HUES6 (cell line): ENCODE measurements around the gene KRT31.

Experiments
- H3K27ac ChIP-seq: 2 replicates; pipeline ENCODE4 v1.7.0; 2013; ENCODE audit warnings: low read depth, mild to moderate bottlenecking, low read length, inconsistent platforms
- H3K27me3 ChIP-seq: 2 replicates; pipeline ENCODE4 v1.6.1; 2013; ENCODE audit warnings: low read length; ENCODE audit not compliant: control insufficient read depth, insufficient read depth
- H3K36me3 ChIP-seq: 2 replicates; pipeline ENCODE4 v1.6.1; 2013; ENCODE audit warnings: low read length; ENCODE audit not compliant: control insufficient read depth, insufficient read depth
- H3K4me1 ChIP-seq: 2 replicates; pipeline ENCODE4 v1.6.1; 2013; ENCODE audit warnings: low read length; ENCODE audit not compliant: control insufficient read depth, insufficient read depth
- H3K4me3 ChIP-seq: 2 replicates; pipeline ENCODE4 v1.5.1; 2013; ENCODE audit warnings: low read depth, low read length
- H3K9ac ChIP-seq: one replicate; pipeline ENCODE4 v1.6.1; 2013; ENCODE audit warnings: mild to moderate bottlenecking, low read length
- H3K9me3 ChIP-seq: 2 replicates; pipeline ENCODE4 v1.6.1; 2013; ENCODE audit warnings: low read depth, low read length; ENCODE audit not compliant: control insufficient read depth, insufficient read depth

Gene KRT31

GRCh38 chr17:41417576-41418015 is 20.2 kb upstream of the KRT31 start:
- H3K4me1 ChIP-seq = peaks cover 19% of the 10 kb centered on the region
- H3K9me3 ChIP-seq = no peaks in the 10 kb centered on the region
- H3K9ac ChIP-seq = no peak overlapping the region
- no peaks in the 10 kb centered on the region for H3K36me3 ChIP-seq
- no peak overlapping the region for H3K27ac ChIP-seq
- H3K27me3 ChIP-seq = no peaks in the 10 kb centered on the region
- no peak overlapping the region for H3K4me3 ChIP-seq

GRCh38 chr17:41417127-41417526 is 19.7 kb upstream of the KRT31 start:
- no peak overlapping the region for H3K27ac ChIP-seq
- H3K9ac ChIP-seq = no peak overlapping the region
- peaks cover 19% of the 10 kb centered on the region for H3K4me1 ChIP-seq
- no peak overlapping the region for H3K4me3 ChIP-seq
- no peaks in the 10 kb centered on the region for H3K36me3 ChIP-seq
- H3K27me3 ChIP-seq = no peaks in the 10 kb centered on the region
- no peaks in the 10 kb centered on the region for H3K9me3 ChIP-seq

- Histone ChIP-seq H3K9me3 (no peaks in the 10 kb centered on the region), H3K4me1 (peaks cover 24% of the 10 kb centered on the region), H3K36me3 (no peaks in the 10 kb centered on the region), H3K27ac (no peak overlapping the region), H3K27me3 (no peaks in the 10 kb centered on the region), H3K4me3 (no peak overlapping the region), H3K9ac (no peak overlapping the region)
Observed at GRCh38 chr17:41416479-41416878, 19.1 kb upstream of the KRT31 start.

- H3K4me3 ChIP-seq = no peak overlapping the region
- H3K4me1 ChIP-seq = peaks cover 24% of the 10 kb centered on the region
- no peaks in the 10 kb centered on the region for H3K36me3 ChIP-seq
- no peak overlapping the region for H3K27ac ChIP-seq
- no peaks in the 10 kb centered on the region for H3K27me3 ChIP-seq
- H3K9ac ChIP-seq = no peak overlapping the region
- H3K9me3 ChIP-seq = no peaks in the 10 kb centered on the region
Observed at GRCh38 chr17:41415833-41416335, 18.5 kb upstream of the KRT31 start.

GRCh38 chr17:41415411-41415810 is 18.0 kb upstream of the KRT31 start:
- H3K9ac ChIP-seq = no peak overlapping the region
- no peaks in the 10 kb centered on the region for H3K9me3 ChIP-seq
- no peaks in the 10 kb centered on the region for H3K36me3 ChIP-seq
- no peak overlapping the region for H3K27ac ChIP-seq
- peaks cover 24% of the 10 kb centered on the region for H3K4me1 ChIP-seq
- H3K4me3 ChIP-seq = no peak overlapping the region
- no peaks in the 10 kb centered on the region for H3K27me3 ChIP-seq

- Histone ChIP-seq H3K27me3 (no peaks in the 10 kb centered on the region), H3K9ac (no peak overlapping the region), H3K4me3 (no peak overlapping the region), H3K9me3 (no peaks in the 10 kb centered on the region), H3K36me3 (no peaks in the 10 kb centered on the region), H3K27ac (no peak overlapping the region), H3K4me1 (peaks cover 24% of the 10 kb centered on the region)
Observed at GRCh38 chr17:41413982-41414381, 16.6 kb upstream of the KRT31 start.

GRCh38 chr17:41413353-41413957 is 16.0 kb upstream of the KRT31 start:
- H3K36me3 ChIP-seq = no peaks in the 10 kb centered on the region
- no peaks in the 10 kb centered on the region for H3K9me3 ChIP-seq
- no peaks in the 10 kb centered on the region for H3K27me3 ChIP-seq
- H3K4me3 ChIP-seq = 0 out of 2 replicates have a peak overlapping the region, but pooled peaks have one; percentile 1
- peaks cover 24% of the 10 kb centered on the region for H3K4me1 ChIP-seq
- H3K27ac ChIP-seq = peak overlapping the region; percentile 46; the same call in 1 of the 2 replicates
- H3K9ac ChIP-seq = no peak overlapping the region

GRCh38 chr17:41411072-41411840 is 13.8 kb upstream of the KRT31 start:
- H3K9me3 ChIP-seq = no peaks in the 10 kb centered on the region
- peaks cover 17% of the 10 kb centered on the region for H3K4me1 ChIP-seq
- no peaks in the 10 kb centered on the region for H3K27me3 ChIP-seq
- no peaks in the 10 kb centered on the region for H3K36me3 ChIP-seq
- no peak overlapping the region for H3K27ac ChIP-seq
- no peak overlapping the region for H3K9ac ChIP-seq
- H3K4me3 ChIP-seq = no peak overlapping the region

GRCh38 chr17:41407226-41407625 is 9.8 kb upstream of the KRT31 start:
- peaks cover 5% of the 10 kb centered on the region; the same call in 1 of the 2 replicates for H3K4me1 ChIP-seq
- H3K4me3 ChIP-seq = no peak overlapping the region
- no peak overlapping the region for H3K9ac ChIP-seq
- H3K27ac ChIP-seq = no peak overlapping the region
- H3K36me3 ChIP-seq = no peaks in the 10 kb centered on the region
- H3K9me3 ChIP-seq = no peaks in the 10 kb centered on the region
- no peaks in the 10 kb centered on the region for H3K27me3 ChIP-seq

- no peak overlapping the region for H3K27ac ChIP-seq
- no peaks in the 10 kb centered on the region for H3K27me3 ChIP-seq
- no peaks in the 10 kb centered on the region for H3K9me3 ChIP-seq
- no peaks in the 10 kb centered on the region for H3K36me3 ChIP-seq
- no peaks in the 10 kb centered on the region for H3K4me1 ChIP-seq
- H3K4me3 ChIP-seq = no peak overlapping the region
- no peak overlapping the region for H3K9ac ChIP-seq
Observed at GRCh38 chr17:41406205-41406604, 8.8 kb upstream of the KRT31 start.

- Histone ChIP-seq H3K4me1 (no peaks in the 10 kb centered on the region), H3K27ac (no peak overlapping the region), H3K4me3 (no peak overlapping the region), H3K36me3 (no peaks in the 10 kb centered on the region), H3K9me3 (no peaks in the 10 kb centered on the region), H3K27me3 (no peaks in the 10 kb centered on the region), H3K9ac (no peak overlapping the region)
Observed at GRCh38 chr17:41404024-41404671, 6.7 kb upstream of the KRT31 start.
